ENCODE results near the gene GPD1L.
A peak's percentile ranks its signal among the peaks of the same experiment; 100 is the strongest.

GPD1L gene

DNA sequence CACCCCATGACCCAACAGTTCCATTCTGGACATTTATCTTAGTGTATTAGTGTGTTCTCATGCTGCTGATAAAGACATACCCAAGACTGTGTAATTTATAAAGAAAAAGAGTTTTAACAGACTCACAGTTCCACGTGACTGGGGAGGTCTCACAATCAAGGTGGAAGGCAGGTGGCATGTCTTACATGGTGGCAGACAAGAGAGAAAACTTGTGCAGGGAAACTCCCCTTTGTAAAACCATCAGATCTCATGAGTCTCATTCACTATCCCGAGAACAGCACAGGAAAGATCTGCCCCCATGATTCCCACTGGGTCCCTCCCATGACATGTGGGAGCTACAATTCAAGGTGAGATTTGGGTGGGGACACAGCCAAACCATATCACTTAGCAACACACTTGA lies 21.6 kb upstream of the GPD1L start:
- H3K4me1 ChIP-seq (ENCODE audit: insufficient read depth, low read length) = no peaks in the 10 kb centered on the region
- H3K27me3 ChIP-seq (ENCODE audit: insufficient read depth, low read length) = no peaks in the 10 kb centered on the region
- no peak overlapping the region for H3K4me3 ChIP-seq (ENCODE audit: low read length)
- H3K36me3 ChIP-seq (ENCODE audit: insufficient read depth, low read depth, low read length) = no peaks in the 10 kb centered on the region
- H3K27ac ChIP-seq (ENCODE audit: low read length) = no peak overlapping the region
- H3K9ac ChIP-seq (ENCODE audit: low read depth, low read length) = no peak overlapping the region
- H3K9me3 ChIP-seq (ENCODE audit: insufficient read depth, low read depth, low read length) = no peaks in the 10 kb centered on the region

DNA sequence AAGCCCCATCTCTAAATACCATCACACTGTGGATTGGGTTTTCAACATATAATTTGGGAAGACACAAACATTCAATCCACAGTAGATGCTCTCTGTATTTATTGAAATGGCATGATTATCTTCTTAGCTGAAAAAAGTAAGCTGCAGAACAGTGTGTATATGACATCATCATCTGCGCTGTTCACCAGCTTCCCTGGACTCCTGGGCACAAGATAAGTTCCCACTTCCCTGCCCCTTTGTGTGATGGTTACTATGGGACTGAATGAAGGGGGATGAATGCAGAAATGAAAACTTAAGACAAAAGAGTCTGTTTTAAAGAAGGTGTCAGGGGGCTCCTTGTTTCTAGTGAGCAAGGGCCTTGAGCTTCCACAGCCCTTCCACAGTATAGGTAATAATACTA lies 20.0 kb upstream of the GPD1L start:
- H3K4me3 ChIP-seq (ENCODE audit: low read length) = no peak overlapping the region
- H3K27ac ChIP-seq (ENCODE audit: low read length) = no peak overlapping the region
- H3K4me1 ChIP-seq (ENCODE audit: insufficient read depth, low read length) = no peaks in the 10 kb centered on the region
- H3K36me3 ChIP-seq (ENCODE audit: insufficient read depth, low read depth, low read length) = no peaks in the 10 kb centered on the region
- H3K9me3 ChIP-seq (ENCODE audit: insufficient read depth, low read depth, low read length) = no peaks in the 10 kb centered on the region
- no peaks in the 10 kb centered on the region for H3K27me3 ChIP-seq (ENCODE audit: insufficient read depth, low read length)
- no peak overlapping the region for H3K9ac ChIP-seq (ENCODE audit: low read depth, low read length)

DNA sequence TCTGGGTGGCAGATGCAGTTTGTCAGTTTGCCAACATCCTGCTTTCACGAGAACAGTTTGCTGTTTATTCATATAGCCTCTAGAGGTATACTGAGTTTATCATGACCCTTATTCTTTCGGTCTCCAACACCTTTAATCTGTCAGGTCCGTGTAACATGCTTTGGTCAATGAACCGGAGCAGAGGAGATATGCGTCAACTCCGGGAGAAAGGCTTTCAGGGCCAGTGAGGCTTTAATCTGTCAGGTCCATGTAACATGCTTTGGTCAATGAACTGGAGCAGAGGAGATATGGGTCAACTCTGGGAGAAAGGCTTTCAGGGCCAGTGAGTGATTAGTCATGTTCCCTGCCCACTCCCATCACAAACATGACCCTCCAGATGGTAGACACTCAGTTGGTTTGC lies 16.9 kb upstream of the GPD1L start:
- Histone ChIP-seq H3K9ac (ENCODE audit: low read depth, low read length) (no peak overlapping the region), H3K27me3 (ENCODE audit: insufficient read depth, low read length) (no peaks in the 10 kb centered on the region), H3K27ac (ENCODE audit: low read length) (no peak overlapping the region), H3K4me3 (ENCODE audit: low read length) (no peak overlapping the region), H3K36me3 (ENCODE audit: insufficient read depth, low read depth, low read length) (no peaks in the 10 kb centered on the region), H3K9me3 (ENCODE audit: insufficient read depth, low read depth, low read length) (no peaks in the 10 kb centered on the region), H3K4me1 (ENCODE audit: insufficient read depth, low read length) (no peaks in the 10 kb centered on the region)

DNA sequence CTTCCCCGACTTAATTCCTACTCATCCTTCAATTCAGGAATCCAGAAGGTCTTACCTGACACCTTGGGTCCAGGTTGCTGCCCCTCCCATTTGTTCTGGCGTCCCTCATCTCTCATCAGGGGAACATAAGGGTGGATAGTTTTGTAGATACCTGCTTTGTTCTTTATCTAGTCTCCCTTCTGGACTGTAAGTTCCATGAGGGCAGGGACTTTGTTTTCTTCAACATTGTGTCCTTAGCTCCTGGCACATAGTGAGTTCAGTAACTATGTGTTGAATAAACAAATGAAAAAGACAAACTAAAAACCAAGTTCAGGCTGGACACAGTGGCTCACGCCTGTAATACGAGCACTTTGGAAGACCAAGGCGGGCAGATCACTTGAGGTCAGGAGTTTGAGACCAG lies 13.2 kb upstream of the GPD1L start:
- Histone ChIP-seq H3K27me3 (ENCODE audit: insufficient read depth, low read length) (no peaks in the 10 kb centered on the region), H3K27ac (ENCODE audit: low read length) (no peak overlapping the region), H3K36me3 (ENCODE audit: insufficient read depth, low read depth, low read length) (no peaks in the 10 kb centered on the region), H3K9ac (ENCODE audit: low read depth, low read length) (no peak overlapping the region), H3K9me3 (ENCODE audit: insufficient read depth, low read depth, low read length) (no peaks in the 10 kb centered on the region), H3K4me3 (ENCODE audit: low read length) (no peak overlapping the region), H3K4me1 (ENCODE audit: insufficient read depth, low read length) (no peaks in the 10 kb centered on the region)

- no peaks in the 10 kb centered on the region for H3K4me1 ChIP-seq (ENCODE audit: insufficient read depth, low read length)
- H3K4me3 ChIP-seq (ENCODE audit: low read length) = no peak overlapping the region
- H3K27me3 ChIP-seq (ENCODE audit: insufficient read depth, low read length) = no peaks in the 10 kb centered on the region
- H3K27ac ChIP-seq (ENCODE audit: low read length) = no peak overlapping the region
- H3K9me3 ChIP-seq (ENCODE audit: insufficient read depth, low read depth, low read length) = peaks cover 3% of the 10 kb centered on the region
- H3K9ac ChIP-seq (ENCODE audit: low read depth, low read length) = no peak overlapping the region
- H3K36me3 ChIP-seq (ENCODE audit: insufficient read depth, low read depth, low read length) = no peaks in the 10 kb centered on the region
Measured at GRCh38 chr3:32095431-32095830, 11.0 kb upstream of the GPD1L start.

- no peaks in the 10 kb centered on the region for H3K36me3 ChIP-seq (ENCODE audit: insufficient read depth, low read depth, low read length)
- no peaks in the 10 kb centered on the region for H3K27me3 ChIP-seq (ENCODE audit: insufficient read depth, low read length)
- H3K4me3 ChIP-seq (ENCODE audit: low read length) = no peak overlapping the region
- H3K4me1 ChIP-seq (ENCODE audit: insufficient read depth, low read length) = no peaks in the 10 kb centered on the region
- H3K9ac ChIP-seq (ENCODE audit: low read depth, low read length) = no peak overlapping the region
- H3K27ac ChIP-seq (ENCODE audit: low read length) = no peak overlapping the region
- H3K9me3 ChIP-seq (ENCODE audit: insufficient read depth, low read depth, low read length) = peaks cover 27% of the 10 kb centered on the region
Measured at GRCh38 chr3:32097768-32098167, 8.7 kb upstream of the GPD1L start.

DNA sequence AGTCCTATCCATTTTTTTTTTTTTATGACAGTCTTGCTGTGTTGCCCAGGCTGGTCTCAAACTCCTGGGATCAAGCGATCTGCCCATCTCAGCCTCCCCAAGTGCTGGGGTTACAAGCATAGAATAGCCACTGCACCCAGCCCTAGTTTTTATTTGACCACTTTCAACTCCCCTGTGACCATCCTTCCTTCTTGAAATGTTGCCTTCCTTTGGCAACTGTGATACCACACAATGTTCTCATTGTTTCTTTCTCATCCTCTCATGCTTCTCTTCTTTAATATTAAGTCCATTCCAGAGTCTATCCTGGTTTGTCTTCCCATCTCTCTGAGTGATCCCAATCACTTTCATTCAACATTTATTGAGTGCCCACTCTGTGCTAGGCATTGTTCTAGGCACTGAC lies 7.9 kb upstream of the GPD1L start:
- Histone ChIP-seq H3K36me3 (ENCODE audit: insufficient read depth, low read depth, low read length) (no peaks in the 10 kb centered on the region), H3K4me3 (ENCODE audit: low read length) (no peak overlapping the region), H3K9me3 (ENCODE audit: insufficient read depth, low read depth, low read length) (peaks cover 30% of the 10 kb centered on the region), H3K27ac (ENCODE audit: low read length) (no peak overlapping the region), H3K9ac (ENCODE audit: low read depth, low read length) (no peak overlapping the region), H3K27me3 (ENCODE audit: insufficient read depth, low read length) (no peaks in the 10 kb centered on the region), H3K4me1 (ENCODE audit: insufficient read depth, low read length) (no peaks in the 10 kb centered on the region)

GRCh38 chr3:32100465-32100864 lies 6.0 kb upstream of the GPD1L start:
- H3K9me3 ChIP-seq (ENCODE audit: insufficient read depth, low read depth, low read length) = peaks cover 30% of the 10 kb centered on the region
- no peak overlapping the region for H3K9ac ChIP-seq (ENCODE audit: low read depth, low read length)
- H3K27me3 ChIP-seq (ENCODE audit: insufficient read depth, low read length) = no peaks in the 10 kb centered on the region; the same call in 1 of the 2 replicates

DNA sequence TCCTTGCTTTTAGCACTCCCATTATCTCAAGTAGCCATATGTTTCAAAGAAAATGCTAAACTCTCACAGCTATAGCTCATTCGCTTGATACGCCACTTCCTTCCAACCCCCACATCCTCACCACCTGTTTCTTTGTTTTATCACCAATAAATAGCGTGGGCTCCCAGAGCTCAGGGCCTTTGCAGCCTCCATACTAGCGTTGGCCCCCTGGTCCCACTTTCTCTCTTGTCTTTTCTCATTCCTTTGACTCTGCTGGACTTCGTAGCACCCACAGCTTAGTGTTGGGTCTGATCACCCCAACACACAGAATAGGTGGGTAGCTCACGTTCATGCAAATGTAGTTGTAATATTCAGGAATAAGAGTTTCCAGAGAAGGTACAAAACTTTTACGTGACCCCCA lies 4.1 kb upstream of the GPD1L start:
- Histone ChIP-seq H3K9me3 (ENCODE audit: insufficient read depth, low read depth, low read length) (peaks cover 30% of the 10 kb centered on the region), H3K27ac (ENCODE audit: low read length) (no peak overlapping the region), H3K9ac (ENCODE audit: low read depth, low read length) (no peak overlapping the region)

More at GRCh38 chr3:32100465-32100864, 6.0 kb upstream of the GPD1L start:
- no peaks in the 10 kb centered on the region for H3K4me1 ChIP-seq (ENCODE audit: insufficient read depth, low read length)
- no peaks in the 10 kb centered on the region for H3K36me3 ChIP-seq (ENCODE audit: insufficient read depth, low read depth, low read length)
- no peak overlapping the region for H3K27ac ChIP-seq (ENCODE audit: low read length)
- no peak overlapping the region for H3K4me3 ChIP-seq (ENCODE audit: low read length)

DNA sequence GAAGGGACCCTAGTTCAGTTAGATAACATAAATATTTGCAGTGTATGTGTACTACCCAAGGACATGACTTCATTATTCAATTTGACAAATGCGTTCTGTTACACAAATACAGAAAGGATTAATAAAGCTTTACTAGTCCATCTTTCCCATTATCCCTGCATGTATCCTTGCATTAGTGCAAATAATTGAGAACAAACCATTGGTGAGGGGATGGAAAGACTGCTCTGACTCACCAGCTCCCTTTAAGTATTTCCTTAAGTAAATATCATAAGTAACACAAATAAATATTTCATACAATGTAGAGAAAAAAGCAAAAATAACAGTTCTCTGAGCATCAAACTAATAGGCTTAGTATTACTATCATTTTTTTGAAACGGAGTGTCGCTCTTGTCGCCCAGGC lies 1.9 kb upstream of the GPD1L start:
- H3K27ac ChIP-seq (ENCODE audit: low read length) = no peak overlapping the region
- peaks cover 26% of the 10 kb centered on the region for H3K27me3 ChIP-seq (ENCODE audit: insufficient read depth, low read length)
- H3K36me3 ChIP-seq (ENCODE audit: insufficient read depth, low read depth, low read length) = no peaks in the 10 kb centered on the region
- H3K9me3 ChIP-seq (ENCODE audit: insufficient read depth, low read depth, low read length) = peaks cover 30% of the 10 kb centered on the region
- no peak overlapping the region for H3K4me3 ChIP-seq (ENCODE audit: low read length)
- H3K4me1 ChIP-seq (ENCODE audit: insufficient read depth, low read length) = no peaks in the 10 kb centered on the region
- H3K9ac ChIP-seq (ENCODE audit: low read depth, low read length) = no peak overlapping the region

More for the DNA sequence above, 4.1 kb upstream of the GPD1L start:
- Histone ChIP-seq H3K27me3 (ENCODE audit: insufficient read depth, low read length) (peaks cover 11% of the 10 kb centered on the region), H3K36me3 (ENCODE audit: insufficient read depth, low read depth, low read length) (no peaks in the 10 kb centered on the region), H3K4me3 (ENCODE audit: low read length) (no peak overlapping the region), H3K4me1 (ENCODE audit: insufficient read depth, low read length) (no peaks in the 10 kb centered on the region)

DNA sequence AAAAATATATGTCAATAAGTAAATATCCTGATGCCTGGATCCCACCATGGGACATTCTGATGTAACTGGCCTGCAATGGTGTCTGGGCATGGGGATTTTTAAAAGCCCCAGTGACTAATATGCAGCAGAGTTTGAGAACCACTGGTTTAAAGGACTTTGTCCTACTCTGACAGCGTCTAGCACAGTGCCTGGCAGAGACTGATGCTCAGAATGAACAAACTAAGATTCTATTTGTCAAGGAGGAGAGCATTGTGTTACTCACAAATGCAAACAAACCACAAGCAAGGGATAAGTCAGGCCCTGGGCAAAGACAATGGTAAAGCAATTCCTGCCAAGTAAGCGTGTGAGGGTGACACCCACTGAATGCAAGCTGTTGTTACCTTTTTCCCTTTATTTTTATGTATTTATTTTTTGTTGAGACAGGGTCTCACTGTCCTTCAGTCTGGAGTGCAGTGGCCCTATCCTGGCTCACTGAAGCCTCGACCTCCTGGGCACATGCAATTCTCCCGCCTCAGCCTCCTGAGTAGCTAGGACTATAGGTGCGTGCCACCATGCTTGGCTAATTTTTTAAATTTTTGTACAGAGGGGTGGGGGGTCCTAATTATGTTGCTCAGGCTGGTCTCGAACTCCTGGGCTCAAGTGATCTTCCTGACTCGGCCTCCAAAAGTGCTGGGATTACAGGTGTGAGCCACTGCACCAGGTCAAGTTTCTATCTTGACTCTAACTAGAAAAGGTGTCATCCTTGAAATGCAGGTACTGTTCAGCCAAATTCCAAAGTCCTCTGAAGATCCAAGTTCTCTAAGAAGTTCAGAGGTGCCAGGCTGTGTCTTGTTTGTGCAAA lies 909 bp upstream of the GPD1L start:
- Histone ChIP-seq H3K9me3 (ENCODE audit: insufficient read depth, low read depth, low read length) (peaks cover 26% of the 10 kb centered on the region), H3K27me3 (ENCODE audit: insufficient read depth, low read length) (peaks cover 26% of the 10 kb centered on the region), H3K4me1 (ENCODE audit: insufficient read depth, low read length) (no peaks in the 10 kb centered on the region), H3K27ac (ENCODE audit: low read length) (no peak overlapping the region), H3K36me3 (ENCODE audit: insufficient read depth, low read depth, low read length) (no peaks in the 10 kb centered on the region), H3K4me3 (ENCODE audit: low read length) (peak overlapping the region; percentile 75; the same call in 1 of the 2 replicates), H3K9ac (ENCODE audit: low read depth, low read length) (no peak overlapping the region)

GRCh38 chr3:32106929-32107362 lies 526 bp downstream of the GPD1L start:
- Histone ChIP-seq H3K27me3 (ENCODE audit: insufficient read depth, low read length) (peaks cover 26% of the 10 kb centered on the region), H3K9ac (ENCODE audit: low read depth, low read length) (no peak overlapping the region), H3K36me3 (ENCODE audit: insufficient read depth, low read depth, low read length) (no peaks in the 10 kb centered on the region), H3K4me3 (ENCODE audit: low read length) (peak overlapping the region; percentile 75), H3K27ac (ENCODE audit: low read length) (no peak overlapping the region), H3K4me1 (ENCODE audit: insufficient read depth, low read length) (no peaks in the 10 kb centered on the region), H3K9me3 (ENCODE audit: insufficient read depth, low read depth, low read length) (peaks cover 11% of the 10 kb centered on the region)
